Peyer's patch (tissue), 4 donors: ENCODE measurements around the gene ZNF26.

ENCODE experiments used
- POLR2A ChIP-seq, 2 donors: fragments of 450-650 bp; IDR thresholded peaks; one replicate each; pipeline ENCODE4 v1.5.1; 2017; ENCODE audit warnings: antibody characterized with exemption in 2 of 2, mild to moderate bottlenecking in 2 of 2, moderate library complexity in 2 of 2
- TF ChIP-seq, protein P1 (sequence below), 6 experiments: fragments of 450-650 bp in 4 of 6; fragments of 200-600 bp in 2 of 6; sonication (generic) in 1 of 6; IDR thresholded peaks; one replicate each; pipeline ENCODE4 v1.5.1; 2017 to 2019; ENCODE audit warnings: antibody characterized with exemption in 6 of 6, mild to moderate bottlenecking in 3 of 6, moderate library complexity in 1 of 6

GRCh38 chr12:132951649-132952048 is 34.5 kb upstream of the ZNF26 start:
- TF ChIP-seq, protein P1, sequence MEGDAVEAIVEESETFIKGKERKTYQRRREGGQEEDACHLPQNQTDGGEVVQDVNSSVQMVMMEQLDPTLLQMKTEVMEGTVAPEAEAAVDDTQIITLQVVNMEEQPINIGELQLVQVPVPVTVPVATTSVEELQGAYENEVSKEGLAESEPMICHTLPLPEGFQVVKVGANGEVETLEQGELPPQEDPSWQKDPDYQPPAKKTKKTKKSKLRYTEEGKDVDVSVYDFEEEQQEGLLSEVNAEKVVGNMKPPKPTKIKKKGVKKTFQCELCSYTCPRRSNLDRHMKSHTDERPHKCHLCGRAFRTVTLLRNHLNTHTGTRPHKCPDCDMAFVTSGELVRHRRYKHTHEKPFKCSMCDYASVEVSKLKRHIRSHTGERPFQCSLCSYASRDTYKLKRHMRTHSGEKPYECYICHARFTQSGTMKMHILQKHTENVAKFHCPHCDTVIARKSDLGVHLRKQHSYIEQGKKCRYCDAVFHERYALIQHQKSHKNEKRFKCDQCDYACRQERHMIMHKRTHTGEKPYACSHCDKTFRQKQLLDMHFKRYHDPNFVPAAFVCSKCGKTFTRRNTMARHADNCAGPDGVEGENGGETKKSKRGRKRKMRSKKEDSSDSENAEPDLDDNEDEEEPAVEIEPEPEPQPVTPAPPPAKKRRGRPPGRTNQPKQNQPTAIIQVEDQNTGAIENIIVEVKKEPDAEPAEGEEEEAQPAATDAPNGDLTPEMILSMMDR (IDR thresholded peaks at IDR 0.05) = no peak
- no peak for TF ChIP-seq POLR2A (IDR thresholded peaks at IDR 0.05)
